MM.1S (cell line): ENCODE results near the gene PGF.

Experiments
- EZH2 ChIP-seq: fragments of 300-600 bp; sonication (generic); optimal IDR thresholded peaks from 2 replicates; pipeline ENCODE3; 2017; ENCODE audit warnings: low read depth, mild to moderate bottlenecking, antibody characterized with exemption, low read length, mixed read lengths
- EZH2phosphoT487 ChIP-seq: fragments of 300-600 bp; sonication (generic); IDR thresholded peaks from 2 replicates; pipeline ENCODE4 v1.6.1; 2018; ENCODE audit warnings: antibody characterized with exemption, low read length
- TF ChIP-seq, protein P1 (sequence below): fragments of 300-600 bp; sonication (generic); IDR thresholded peaks from 2 replicates; pipeline ENCODE4 v1.5.1; 2016; ENCODE audit warnings: antibody characterized with exemption, low read length, mixed read lengths

DNA sequence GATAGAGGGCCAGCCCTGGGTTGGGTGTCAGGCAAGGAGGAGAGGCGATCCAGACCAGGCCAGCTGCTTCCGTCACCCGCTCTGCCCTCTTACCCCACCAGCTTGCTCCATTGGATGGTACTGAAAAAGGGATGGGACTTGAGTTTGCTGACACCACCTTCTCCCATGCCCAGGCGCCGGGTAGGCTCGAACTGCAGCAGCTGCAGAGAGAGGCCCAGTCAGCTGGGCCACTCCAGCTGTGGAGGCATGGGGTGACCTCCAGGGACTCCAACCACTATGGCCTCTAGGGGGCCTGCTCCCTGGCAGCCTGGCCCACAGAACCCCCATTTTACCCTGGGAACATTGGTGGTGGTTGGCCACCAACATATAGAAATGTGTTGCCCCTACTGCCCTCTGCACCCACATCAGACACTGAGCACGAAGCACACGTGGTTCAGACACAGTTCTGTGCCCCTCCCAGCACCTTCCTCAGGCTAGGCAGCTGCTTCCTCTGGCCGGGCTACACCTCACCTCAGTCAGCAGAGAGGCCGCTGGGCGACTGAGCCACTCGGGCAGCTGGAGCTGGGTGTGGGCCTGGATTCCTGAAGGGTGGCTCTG, 48.4 kb downstream of the PGF start:
- TF ChIP-seq, protein P1, sequence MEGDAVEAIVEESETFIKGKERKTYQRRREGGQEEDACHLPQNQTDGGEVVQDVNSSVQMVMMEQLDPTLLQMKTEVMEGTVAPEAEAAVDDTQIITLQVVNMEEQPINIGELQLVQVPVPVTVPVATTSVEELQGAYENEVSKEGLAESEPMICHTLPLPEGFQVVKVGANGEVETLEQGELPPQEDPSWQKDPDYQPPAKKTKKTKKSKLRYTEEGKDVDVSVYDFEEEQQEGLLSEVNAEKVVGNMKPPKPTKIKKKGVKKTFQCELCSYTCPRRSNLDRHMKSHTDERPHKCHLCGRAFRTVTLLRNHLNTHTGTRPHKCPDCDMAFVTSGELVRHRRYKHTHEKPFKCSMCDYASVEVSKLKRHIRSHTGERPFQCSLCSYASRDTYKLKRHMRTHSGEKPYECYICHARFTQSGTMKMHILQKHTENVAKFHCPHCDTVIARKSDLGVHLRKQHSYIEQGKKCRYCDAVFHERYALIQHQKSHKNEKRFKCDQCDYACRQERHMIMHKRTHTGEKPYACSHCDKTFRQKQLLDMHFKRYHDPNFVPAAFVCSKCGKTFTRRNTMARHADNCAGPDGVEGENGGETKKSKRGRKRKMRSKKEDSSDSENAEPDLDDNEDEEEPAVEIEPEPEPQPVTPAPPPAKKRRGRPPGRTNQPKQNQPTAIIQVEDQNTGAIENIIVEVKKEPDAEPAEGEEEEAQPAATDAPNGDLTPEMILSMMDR: 0 out of 2 replicates have a peak, but pooled peaks have one; percentile 10
- TF ChIP-seq EZH2: no peak
- no peak for TF ChIP-seq EZH2phosphoT487
